ENCODE measurements around the gene HFM1.

DNA sequence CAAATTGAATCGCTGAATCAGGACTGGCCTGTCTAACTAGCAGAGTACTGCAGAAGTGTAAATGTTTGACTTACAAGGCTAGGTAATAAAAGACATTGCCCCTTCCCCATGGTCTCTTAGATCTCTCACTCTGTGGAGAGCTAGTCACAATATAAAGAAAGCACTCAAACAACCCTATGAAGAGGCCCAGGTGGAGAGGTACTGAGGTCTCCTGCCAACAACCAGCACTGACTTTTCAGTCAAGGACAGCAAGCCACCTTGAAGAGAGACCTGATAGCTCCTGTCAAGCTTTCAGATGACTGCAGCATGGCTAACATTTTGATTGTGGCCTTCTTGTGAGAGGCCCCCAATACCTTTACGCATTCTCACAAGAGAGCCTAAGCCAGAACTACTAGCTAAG lies 18.5 kb downstream of the HFM1 start:
- TF ChIP-seq POLR2A (IDR thresholded peaks at IDR 0.05), result no peak
- TF ChIP-seq, protein P1, sequence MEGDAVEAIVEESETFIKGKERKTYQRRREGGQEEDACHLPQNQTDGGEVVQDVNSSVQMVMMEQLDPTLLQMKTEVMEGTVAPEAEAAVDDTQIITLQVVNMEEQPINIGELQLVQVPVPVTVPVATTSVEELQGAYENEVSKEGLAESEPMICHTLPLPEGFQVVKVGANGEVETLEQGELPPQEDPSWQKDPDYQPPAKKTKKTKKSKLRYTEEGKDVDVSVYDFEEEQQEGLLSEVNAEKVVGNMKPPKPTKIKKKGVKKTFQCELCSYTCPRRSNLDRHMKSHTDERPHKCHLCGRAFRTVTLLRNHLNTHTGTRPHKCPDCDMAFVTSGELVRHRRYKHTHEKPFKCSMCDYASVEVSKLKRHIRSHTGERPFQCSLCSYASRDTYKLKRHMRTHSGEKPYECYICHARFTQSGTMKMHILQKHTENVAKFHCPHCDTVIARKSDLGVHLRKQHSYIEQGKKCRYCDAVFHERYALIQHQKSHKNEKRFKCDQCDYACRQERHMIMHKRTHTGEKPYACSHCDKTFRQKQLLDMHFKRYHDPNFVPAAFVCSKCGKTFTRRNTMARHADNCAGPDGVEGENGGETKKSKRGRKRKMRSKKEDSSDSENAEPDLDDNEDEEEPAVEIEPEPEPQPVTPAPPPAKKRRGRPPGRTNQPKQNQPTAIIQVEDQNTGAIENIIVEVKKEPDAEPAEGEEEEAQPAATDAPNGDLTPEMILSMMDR (IDR thresholded peaks at IDR 0.05), result no peak
- TF ChIP-seq POLR2AphosphoS5 (IDR thresholded peaks at IDR 0.05), result no peak

All from prostate gland (tissue), 2 donors.